ENCODE measurements around the gene CTNNA1. TPM values are rescaled to one million over a fixed set of nuclear protein-coding genes. Genes with fewer than 3 reads are reported as not detected.

Gene CTNNA1
- total and polyA plus RNA-seq, 2 experiments from 2014 or later, result 194 to 393 TPM

DNA sequence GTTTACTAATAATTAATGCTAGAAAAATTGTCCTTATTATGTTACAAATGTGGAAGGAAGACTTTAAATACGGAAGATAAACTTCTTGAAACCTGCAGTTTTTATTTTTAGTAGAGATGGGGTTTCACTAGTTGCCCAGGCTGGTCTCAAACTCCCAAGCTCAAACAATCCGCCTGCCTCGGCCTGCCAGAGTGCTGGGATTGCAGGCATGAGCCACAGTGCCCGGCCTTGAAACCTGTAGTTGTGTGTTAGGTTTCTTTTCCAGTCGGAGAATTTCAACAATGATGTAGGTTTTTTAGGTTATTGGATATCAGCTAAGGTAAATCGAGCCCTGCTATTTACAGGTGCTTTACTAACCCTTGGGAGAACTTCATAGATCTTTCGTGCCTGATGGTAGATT is 30.8 kb downstream of the CTNNA1 start:
- no peak overlapping the region for H3K27ac ChIP-seq
- H3K9me2 ChIP-seq (ENCODE audit: insufficient read depth), result no peaks in the 10 kb centered on the region
- in situ Hi-C loops (cut with MboI), result no loop called here
- H3K9me3 ChIP-seq (ENCODE audit: low read depth), result no peaks in the 10 kb centered on the region
- peaks cover 99% of the 10 kb centered on the region for H3K79me2 ChIP-seq (ENCODE audit: insufficient read depth)
- H3K4me1 ChIP-seq (ENCODE audit: insufficient read depth), result peaks cover 3% of the 10 kb centered on the region; the same call in 1 of the 2 replicates
- H3K36me3 ChIP-seq (ENCODE audit: low read depth), result peaks cover 48% of the 10 kb centered on the region
- H3K4me2 ChIP-seq (ENCODE audit: unreplicated experiment), result no peak overlapping the region
- no peak overlapping the region for H3K9ac ChIP-seq
- 95 to 96% methylated on average over 7 of the region's 7 CpGs for WGBS, 2 experiments (ENCODE audit: low coverage in 1 of 2, low lambda C conversion rate in 2 of 2, missing lambda C conversion rate in 2 of 2)
- H2AFZ ChIP-seq, result no peak overlapping the region
- TF ChIP-seq EZH2phosphoT487 (IDR thresholded peaks at IDR 0.05; ENCODE audit: insufficient read depth, low read depth), result no peak
- no peak for TF ChIP-seq EZH2 (IDR thresholded peaks at IDR 0.05; ENCODE audit: insufficient read depth, poor library complexity, severe bottlenecking)
- H3F3A ChIP-seq (ENCODE audit: insufficient read depth), result peaks cover 5% of the 10 kb centered on the region; the same call in 1 of the 2 replicates
- DNase-seq, result no peak
- H3K27me3 ChIP-seq (replicated peaks; ENCODE audit: insufficient read depth), result no peaks in the 10 kb centered on the region
- H4K20me1 ChIP-seq (ENCODE audit: insufficient read depth), result peaks cover 13% of the 10 kb centered on the region; the same call in 1 of the 2 replicates
- H3K4me3 ChIP-seq, result no peak overlapping the region

DNA sequence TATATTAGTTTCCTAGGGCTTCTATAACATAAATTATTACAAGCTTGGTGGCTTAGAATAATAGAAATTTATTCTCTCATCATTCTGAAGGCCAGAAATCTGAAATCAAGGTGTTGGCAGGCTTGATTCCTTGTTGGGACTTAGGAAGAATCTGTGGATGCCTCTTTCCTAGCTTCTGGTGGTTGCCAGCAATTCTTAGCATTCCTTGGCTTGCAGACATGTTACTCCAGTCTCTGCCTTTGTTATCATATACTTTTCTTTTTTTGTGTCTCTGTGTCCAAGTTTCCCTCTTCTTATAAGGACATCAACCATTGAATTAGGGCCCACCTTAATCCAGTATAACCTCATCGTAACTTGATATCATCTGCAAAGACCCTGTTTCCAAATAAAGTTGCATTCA is 31.4 kb downstream of the CTNNA1 start:
- Histone ChIP-seq H3K79me2 (ENCODE audit: insufficient read depth) (peaks cover 99% of the 10 kb centered on the region), H3K9me2 (ENCODE audit: insufficient read depth) (no peaks in the 10 kb centered on the region), H3K4me2 (ENCODE audit: unreplicated experiment) (no peak overlapping the region), H4K20me1 (ENCODE audit: insufficient read depth) (peaks cover 13% of the 10 kb centered on the region; the same call in 1 of the 2 replicates), H3K36me3 (ENCODE audit: low read depth) (peaks cover 48% of the 10 kb centered on the region), H3K9me3 (ENCODE audit: low read depth) (no peaks in the 10 kb centered on the region), H3K4me3 (no peak overlapping the region), H3K4me1 (ENCODE audit: insufficient read depth) (peaks cover 3% of the 10 kb centered on the region; the same call in 1 of the 2 replicates), H3F3A (ENCODE audit: insufficient read depth) (peaks cover 5% of the 10 kb centered on the region; the same call in 1 of the 2 replicates), H3K9ac (no peak overlapping the region), H2AFZ (no peak overlapping the region), H3K27ac (no peak overlapping the region), H3K27me3 (replicated peaks; ENCODE audit: insufficient read depth) (no peaks in the 10 kb centered on the region)
- in situ Hi-C loops (cut with MboI), result no loop called here
- TF ChIP-seq EZH2 (IDR thresholded peaks at IDR 0.05; ENCODE audit: insufficient read depth, poor library complexity, severe bottlenecking), result no peak
- no peak for TF ChIP-seq EZH2phosphoT487 (IDR thresholded peaks at IDR 0.05; ENCODE audit: insufficient read depth, low read depth)
- DNase-seq, result peak; percentile 33
- 96 to 97% methylated on average over 1 of the region's 1 CpG for WGBS, 2 experiments (ENCODE audit: low coverage in 1 of 2, low lambda C conversion rate in 2 of 2, missing lambda C conversion rate in 2 of 2)

DNA sequence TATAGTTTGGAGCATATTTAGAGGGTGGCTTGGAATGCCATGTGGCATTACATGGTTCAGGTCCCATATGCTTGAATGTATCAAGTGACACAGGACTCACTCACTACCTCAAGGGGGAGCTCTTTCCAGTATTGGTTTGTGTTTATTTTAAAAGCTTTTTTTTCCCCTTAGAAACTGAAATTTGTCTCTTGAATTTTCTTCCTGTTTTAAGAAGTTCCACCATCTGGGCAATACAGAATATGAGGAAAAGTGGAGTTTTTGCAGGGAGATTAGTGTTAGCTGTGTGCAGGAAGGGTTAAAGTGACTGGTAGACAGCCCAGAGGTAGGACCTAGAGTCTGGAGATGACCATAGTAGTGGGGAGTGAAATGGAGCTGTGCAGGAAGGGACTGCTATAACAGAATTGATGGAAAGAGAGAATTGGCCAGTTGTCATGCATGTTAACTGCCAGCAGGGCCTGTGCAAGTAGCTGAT is 36.6 kb downstream of the CTNNA1 start:
- no peaks in the 10 kb centered on the region for H3K27me3 ChIP-seq (replicated peaks; ENCODE audit: insufficient read depth)
- H3K4me3 ChIP-seq, result no peak overlapping the region
- H3K79me2 ChIP-seq (ENCODE audit: insufficient read depth), result peaks cover 99% of the 10 kb centered on the region
- H3K27ac ChIP-seq, result no peak overlapping the region
- H3K36me3 ChIP-seq (ENCODE audit: low read depth), result peaks cover 21% of the 10 kb centered on the region; the same call in 1 of the 2 replicates
- in situ Hi-C loops (cut with MboI), result no loop called here
- H3K9me2 ChIP-seq (ENCODE audit: insufficient read depth), result no peaks in the 10 kb centered on the region
- H3K4me2 ChIP-seq (ENCODE audit: unreplicated experiment), result no peak overlapping the region
- peak; percentile 58 for DNase-seq
- H3K9ac ChIP-seq, result no peak overlapping the region
- peaks cover 23% of the 10 kb centered on the region for H4K20me1 ChIP-seq (ENCODE audit: insufficient read depth)
- no peak overlapping the region for H2AFZ ChIP-seq
- H3F3A ChIP-seq (ENCODE audit: insufficient read depth), result peaks cover 12% of the 10 kb centered on the region
- H3K9me3 ChIP-seq (ENCODE audit: low read depth), result no peaks in the 10 kb centered on the region
- TF ChIP-seq EZH2 (IDR thresholded peaks at IDR 0.05; ENCODE audit: insufficient read depth, poor library complexity, severe bottlenecking) (no peak), EZH2phosphoT487 (IDR thresholded peaks at IDR 0.05; ENCODE audit: insufficient read depth, low read depth) (no peak)
- peaks cover 40% of the 10 kb centered on the region for H3K4me1 ChIP-seq (ENCODE audit: insufficient read depth)

DNA sequence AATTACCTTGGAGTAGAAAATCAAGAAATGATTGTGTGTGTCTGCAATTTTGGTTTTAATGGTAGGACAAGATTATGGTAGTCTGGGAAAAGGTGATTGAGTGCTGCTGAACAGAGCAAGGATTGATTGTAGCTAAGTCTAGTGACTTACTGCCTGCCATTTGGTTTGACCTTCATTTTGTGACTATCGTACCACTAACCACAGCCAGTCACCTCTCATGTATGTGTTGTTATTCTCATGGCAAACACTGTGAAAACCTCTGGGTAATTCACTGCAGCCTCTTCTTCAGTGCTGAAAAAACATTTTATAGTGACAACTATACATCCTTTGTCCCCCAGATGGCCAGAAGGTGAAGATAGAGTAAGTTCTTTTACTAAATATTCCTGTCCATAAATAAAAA is 37.5 kb downstream of the CTNNA1 start:
- H3K9ac ChIP-seq, result no peak overlapping the region
- no peak overlapping the region for H3K4me2 ChIP-seq (ENCODE audit: unreplicated experiment)
- H3K27me3 ChIP-seq (replicated peaks; ENCODE audit: insufficient read depth), result no peaks in the 10 kb centered on the region
- WGBS, 2 experiments (ENCODE audit: low coverage in 1 of 2, low lambda C conversion rate in 2 of 2, missing lambda C conversion rate in 2 of 2), result 82 to 85% methylated on average over 1 of the region's 1 CpG
- H3F3A ChIP-seq (ENCODE audit: insufficient read depth), result peaks cover 12% of the 10 kb centered on the region
- no peak for TF ChIP-seq EZH2phosphoT487 (IDR thresholded peaks at IDR 0.05; ENCODE audit: insufficient read depth, low read depth)
- no peak for TF ChIP-seq EZH2 (IDR thresholded peaks at IDR 0.05; ENCODE audit: insufficient read depth, poor library complexity, severe bottlenecking)
- H2AFZ ChIP-seq, result no peak overlapping the region
- H3K9me2 ChIP-seq (ENCODE audit: insufficient read depth), result no peaks in the 10 kb centered on the region
- DNase-seq, result peak; percentile 52
- H3K79me2 ChIP-seq (ENCODE audit: insufficient read depth), result peaks cover 100% of the 10 kb centered on the region
- H3K36me3 ChIP-seq (ENCODE audit: low read depth), result peaks cover 19% of the 10 kb centered on the region; the same call in 1 of the 2 replicates
- H3K4me1 ChIP-seq (ENCODE audit: insufficient read depth), result peaks cover 40% of the 10 kb centered on the region
- H3K4me3 ChIP-seq, result no peak overlapping the region
- H4K20me1 ChIP-seq (ENCODE audit: insufficient read depth), result peaks cover 20% of the 10 kb centered on the region
- H3K27ac ChIP-seq, result peak overlapping the region; percentile 9; the same call in 1 of the 2 replicates
- no peaks in the 10 kb centered on the region for H3K9me3 ChIP-seq (ENCODE audit: low read depth)
- in situ Hi-C loops (cut with MboI), result no loop called here
